ENCODE measurements around the gene COX6B2. TPM values are rescaled to one million over a fixed set of nuclear protein-coding genes. Genes with fewer than 3 reads are reported as not detected.

COX6B2 gene
- total RNA-seq, 2 experiments from 2014 or later: 0.34 TPM; not detected in 1

GRCh38 chr19:55382013-55382412 is 27.5 kb upstream of the COX6B2 start:
- POLR2A ChIA-PET: interaction anchor here (0.9 to 14.2 kb wide), 3 partner anchors 21 to 128 kb away, joined by 3 to 213 read pairs (median 19); partner anchors contain the start of gene UBE2S
- Mint-ChIP-seq H3K27me3 (ENCODE audit: low read depth) (no peaks in the 10 kb centered on the region), H3K27ac (no peak overlapping the region), H3K4me1 (ENCODE audit: low read depth) (peaks cover 34% of the 10 kb centered on the region), H3K4me3 (peak overlapping the region; percentile 88), H3K9me3 (ENCODE audit: insufficient read depth) (no peaks in the 10 kb centered on the region), H3K36me3 (ENCODE audit: low read depth) (peaks cover 33% of the 10 kb centered on the region)
- DNase-seq (no peak), ATAC-seq (no peak)
- CTCF ChIA-PET: interaction anchor here (2.9 kb wide), 1 partner anchor 90 kb away, joined by 19 read pairs; no protein-coding TSS in a partner anchor

GRCh38 chr19:55379174-55379573 is 24.7 kb upstream of the COX6B2 start:
- ChIA-PET CTCF (no interaction called here), POLR2A (interaction anchor here (1.1 kb wide), 1 partner anchor 40 kb away, joined by 3 read pairs; no protein-coding TSS in a partner anchor)
- peaks cover 24% of the 10 kb centered on the region for H3K4me1 Mint-ChIP-seq (ENCODE audit: low read depth)
- no peaks in the 10 kb centered on the region for H3K27me3 Mint-ChIP-seq (ENCODE audit: low read depth)
- ATAC-seq (no peak), DNase-seq (no peak)
- no peak overlapping the region for H3K27ac Mint-ChIP-seq
- peaks cover 19% of the 10 kb centered on the region for H3K36me3 Mint-ChIP-seq (ENCODE audit: low read depth)
- no peak overlapping the region for H3K4me3 Mint-ChIP-seq
- no peaks in the 10 kb centered on the region for H3K9me3 Mint-ChIP-seq (ENCODE audit: insufficient read depth)

GRCh38 chr19:55377356-55378131 is 23.0 kb upstream of the COX6B2 start:
- Mint-ChIP-seq H3K9me3 (ENCODE audit: insufficient read depth) (no peaks in the 10 kb centered on the region), H3K36me3 (ENCODE audit: low read depth) (peaks cover 17% of the 10 kb centered on the region), H3K4me3 (no peak overlapping the region), H3K27me3 (ENCODE audit: low read depth) (peaks cover 5% of the 10 kb centered on the region), H3K4me1 (ENCODE audit: low read depth) (peaks cover 18% of the 10 kb centered on the region), H3K27ac (no peak overlapping the region)
- ChIA-PET POLR2A (no interaction called here), CTCF (no interaction called here)
- DNase-seq (no peak), ATAC-seq (no peak)

- DNase-seq (no peak), ATAC-seq (no peak)
- H3K27ac Mint-ChIP-seq: no peak within 1 kb of the TSS
- ChIA-PET CTCF (no interaction called here), POLR2A (interaction anchor here (1.3 kb wide), 1 partner anchor 8 kb away, joined by 3 read pairs; the partner anchor contains the start of gene TMEM238)
- peaks cover 14% of the 10 kb centered on the region for H3K27me3 Mint-ChIP-seq (ENCODE audit: low read depth)
- H3K4me1 Mint-ChIP-seq (ENCODE audit: low read depth): peaks cover 10% of the 10 kb centered on the region
- no peaks in the 10 kb centered on the region for H3K9me3 Mint-ChIP-seq (ENCODE audit: insufficient read depth)
- H3K36me3 Mint-ChIP-seq (ENCODE audit: low read depth): peaks cover 5% of the 10 kb centered on the region
- no peak within 1 kb of the TSS for H3K4me3 Mint-ChIP-seq
Observed at GRCh38 chr19:55376241-55376933, 21.9 kb upstream of the COX6B2 start, which contains the start of gene TMEM190. Gene TMEM190, plus strand, starts transcription at chr19:55376826. Its CDS starts 28 bp downstream, at chr19:55376854.

GRCh38 chr19:55373993-55374757 is 19.7 kb upstream of the COX6B2 start:
- H3K9me3 Mint-ChIP-seq (ENCODE audit: insufficient read depth): no peaks in the 10 kb centered on the region
- DNase-seq (no peak), ATAC-seq (no peak)
- ChIA-PET POLR2A (interaction anchor here (0.6 kb wide), 1 partner anchor 104 kb away, joined by 3 read pairs; no protein-coding TSS in a partner anchor), CTCF (no interaction called here)
- peaks cover 2% of the 10 kb centered on the region for H3K36me3 Mint-ChIP-seq (ENCODE audit: low read depth)
- no peak overlapping the region for H3K4me3 Mint-ChIP-seq
- H3K27me3 Mint-ChIP-seq (ENCODE audit: low read depth): peaks cover 28% of the 10 kb centered on the region
- no peak overlapping the region for H3K27ac Mint-ChIP-seq
- H3K4me1 Mint-ChIP-seq (ENCODE audit: low read depth): peaks cover 11% of the 10 kb centered on the region

GRCh38 chr19:55373306-55373992 is 18.9 kb upstream of the COX6B2 start:
- ChIA-PET CTCF (interaction anchor here (1.2 kb wide), 1 partner anchor 130 kb away, joined by 3 read pairs; no protein-coding TSS in a partner anchor), POLR2A (interaction anchor here (0.6 to 1.4 kb wide), 2 partner anchors 11 to 103 kb away, joined by 3 to 6 read pairs; partner anchors contain the start of gene TMEM238)
- H3K4me3 Mint-ChIP-seq: no peak overlapping the region
- peaks cover 2% of the 10 kb centered on the region for H3K36me3 Mint-ChIP-seq (ENCODE audit: low read depth)
- H3K4me1 Mint-ChIP-seq (ENCODE audit: low read depth): peaks cover 11% of the 10 kb centered on the region
- ATAC-seq (no peak), DNase-seq (no peak)
- H3K27ac Mint-ChIP-seq: no peak overlapping the region
- H3K9me3 Mint-ChIP-seq (ENCODE audit: insufficient read depth): no peaks in the 10 kb centered on the region
- peaks cover 33% of the 10 kb centered on the region for H3K27me3 Mint-ChIP-seq (ENCODE audit: low read depth)

- ATAC-seq (no peak), DNase-seq (no peak)
- Mint-ChIP-seq H3K27ac (no peak overlapping the region), H3K4me1 (ENCODE audit: low read depth) (peaks cover 11% of the 10 kb centered on the region), H3K36me3 (ENCODE audit: low read depth) (peaks cover 2% of the 10 kb centered on the region), H3K27me3 (ENCODE audit: low read depth) (peaks cover 37% of the 10 kb centered on the region), H3K4me3 (no peak overlapping the region), H3K9me3 (ENCODE audit: insufficient read depth) (no peaks in the 10 kb centered on the region)
- ChIA-PET POLR2A (interaction anchor here (0.6 to 1.4 kb wide), 2 partner anchors 12 to 14 kb away, joined by 3 to 6 read pairs; partner anchors contain the start of gene TMEM238), CTCF (interaction anchor here (0.5 to 1.2 kb wide), 2 partner anchors 35 to 131 kb away, joined by 3 read pairs; no protein-coding TSS in a partner anchor)
Observed at GRCh38 chr19:55372316-55373081, 18.0 kb upstream of the COX6B2 start.

- ATAC-seq (no peak), DNase-seq (no peak)
- peaks cover 11% of the 10 kb centered on the region for H3K4me1 Mint-ChIP-seq (ENCODE audit: low read depth)
- H3K4me3 Mint-ChIP-seq: no peak within 1 kb of the TSS
- H3K9me3 Mint-ChIP-seq (ENCODE audit: insufficient read depth): no peaks in the 10 kb centered on the region
- peaks cover 2% of the 10 kb centered on the region for H3K36me3 Mint-ChIP-seq (ENCODE audit: low read depth)
- CTCF ChIA-PET: no interaction called here
- peaks cover 40% of the 10 kb centered on the region for H3K27me3 Mint-ChIP-seq (ENCODE audit: low read depth)
- POLR2A ChIA-PET: interaction anchor here (0.9 to 2.3 kb wide), 2 partner anchors 13 to 14 kb away, joined by 3 to 7 read pairs; partner anchors contain the start of gene TMEM238
- no peak within 1 kb of the TSS for H3K27ac Mint-ChIP-seq
Observed at GRCh38 chr19:55370305-55370988, 15.9 kb upstream of the COX6B2 start, which contains the start of gene IL11. Gene IL11, minus strand, starts transcription at chr19:55370463. Its CDS starts 153 bp downstream, at chr19:55370310.

GRCh38 chr19:55369653-55370304 is 15.3 kb upstream of the COX6B2 start:
- H3K4me3 Mint-ChIP-seq: no peak overlapping the region
- no peaks in the 10 kb centered on the region for H3K9me3 Mint-ChIP-seq (ENCODE audit: insufficient read depth)
- peaks cover 40% of the 10 kb centered on the region for H3K27me3 Mint-ChIP-seq (ENCODE audit: low read depth)
- peaks cover 11% of the 10 kb centered on the region for H3K4me1 Mint-ChIP-seq (ENCODE audit: low read depth)
- no peak overlapping the region for H3K27ac Mint-ChIP-seq
- H3K36me3 Mint-ChIP-seq (ENCODE audit: low read depth): peaks cover 2% of the 10 kb centered on the region
- ChIA-PET CTCF (no interaction called here), POLR2A (interaction anchor here (1.5 to 2.3 kb wide), 2 partner anchors 14 to 18 kb away, joined by 3 to 7 read pairs; partner anchors contain the start of gene TMEM238)
- DNase-seq (peak; percentile 38), ATAC-seq (peak; percentile 50)
